NCI-H510A (cell line): ENCODE measurements around the gene WDSUB1.

Source experiments
- DNase-seq: peaks from one replicate; lab custom pipeline; 2025; lab: John Stamatoyannopoulos, UW

Gene WDSUB1

DNA sequence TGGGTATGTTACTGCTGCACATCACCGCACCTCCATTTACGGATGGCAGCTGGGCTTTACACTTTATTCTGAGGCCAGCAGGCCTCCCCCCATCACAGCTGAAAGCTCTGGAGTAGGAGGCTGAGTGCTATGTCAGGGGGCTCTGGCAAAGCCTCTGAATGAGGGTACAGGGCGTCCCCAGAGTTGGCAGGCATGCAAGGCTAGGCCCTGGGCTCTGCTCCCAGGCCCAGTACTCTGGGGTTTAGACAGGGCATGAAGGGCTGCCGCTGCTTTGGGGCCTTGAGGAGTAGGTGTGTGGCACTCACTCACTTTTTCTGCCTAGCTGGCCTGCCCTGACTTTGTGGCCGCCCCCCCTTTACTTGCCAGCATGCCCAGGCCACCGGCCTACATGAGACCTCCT, 90.8 kb downstream of the WDSUB1 start:
- no peak for DNase-seq

DNA sequence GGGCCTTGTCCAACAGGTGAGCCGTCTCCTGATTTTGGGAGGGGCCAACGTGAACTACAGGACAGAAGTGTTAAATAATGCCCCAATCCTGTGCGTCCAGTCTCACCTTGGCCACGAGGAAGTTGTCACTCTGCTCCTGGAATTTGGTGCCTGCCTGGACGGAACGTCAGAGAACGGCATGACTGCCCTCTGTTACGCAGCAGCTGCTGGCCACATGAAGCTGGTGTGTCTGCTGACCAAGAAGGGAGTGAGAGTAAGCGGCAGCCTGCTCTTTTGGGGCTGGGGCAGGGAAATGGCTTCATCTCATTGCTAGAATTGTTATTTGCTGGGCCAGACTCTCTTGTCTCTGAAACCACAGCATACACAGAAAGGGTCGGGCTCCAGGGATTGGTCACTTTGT, 92.3 kb downstream of the WDSUB1 start:
- no peak for DNase-seq

DNA sequence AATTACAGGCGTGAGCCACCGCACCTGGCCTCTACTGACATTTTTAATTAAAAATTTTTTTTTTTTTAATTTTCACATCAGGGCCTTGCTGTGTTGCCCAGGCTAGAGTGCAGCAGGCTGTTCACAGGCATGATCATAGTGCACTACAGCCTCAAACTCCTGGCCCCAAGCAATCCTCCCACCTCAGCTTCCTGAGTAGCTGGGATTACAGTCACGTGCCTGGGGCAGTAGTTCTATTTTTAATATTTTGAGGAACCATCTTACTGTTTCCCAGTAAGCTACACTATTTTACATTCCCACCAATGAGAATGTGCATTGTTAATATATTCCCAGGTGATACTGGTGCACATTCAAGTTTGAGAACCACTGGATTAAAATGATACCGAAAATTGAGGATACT, 92.7 kb downstream of the WDSUB1 start:
- DNase-seq, result no peak

DNA sequence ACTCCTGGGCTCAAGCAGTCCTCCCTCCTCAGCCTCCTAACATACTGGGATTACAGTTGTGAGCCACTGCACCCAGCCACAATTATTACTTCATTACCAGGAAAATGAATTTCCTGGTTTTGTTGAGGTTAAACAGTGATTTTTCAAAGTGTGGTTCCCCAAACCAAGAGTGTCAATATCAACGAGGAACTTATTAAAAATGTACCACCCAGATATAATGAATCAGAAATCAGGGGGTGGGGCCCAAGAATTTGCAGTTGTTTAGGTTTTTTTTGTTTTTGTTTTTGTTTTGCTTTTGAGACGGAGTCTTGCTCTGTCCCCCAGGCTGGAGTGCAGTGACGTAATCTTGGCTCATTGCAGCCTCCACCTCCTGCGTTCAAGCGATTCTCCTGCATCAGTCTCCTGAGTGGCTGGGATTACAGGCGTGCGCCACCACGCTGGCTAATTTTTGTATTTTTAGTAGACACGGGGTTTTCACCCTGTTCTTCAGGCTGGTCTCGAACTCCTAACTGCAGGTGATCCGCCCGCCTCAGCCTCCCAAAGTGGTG, 94.1 kb downstream of the WDSUB1 start:
- DNase-seq, result no peak

DNA sequence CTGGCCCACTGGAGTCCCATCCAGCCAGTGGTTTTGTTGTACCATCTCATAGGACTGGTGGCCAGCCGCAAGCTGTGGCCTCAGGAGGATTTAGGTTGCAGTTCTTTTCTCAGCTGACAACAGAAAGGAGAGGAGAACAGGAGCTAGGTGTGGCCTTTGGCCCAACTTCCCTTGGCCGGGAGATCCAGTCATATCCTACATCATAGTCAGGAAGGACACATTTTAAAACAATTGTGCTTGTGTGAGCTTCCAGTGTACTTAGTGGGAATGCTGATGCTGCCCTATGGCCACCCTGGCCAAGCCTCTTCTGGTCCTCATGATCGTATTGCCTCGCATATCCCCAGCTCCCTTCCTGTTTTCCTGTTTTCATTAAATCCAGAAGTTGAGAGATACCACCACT, 98.1 kb downstream of the WDSUB1 start:
- DNase-seq, result no peak

DNA sequence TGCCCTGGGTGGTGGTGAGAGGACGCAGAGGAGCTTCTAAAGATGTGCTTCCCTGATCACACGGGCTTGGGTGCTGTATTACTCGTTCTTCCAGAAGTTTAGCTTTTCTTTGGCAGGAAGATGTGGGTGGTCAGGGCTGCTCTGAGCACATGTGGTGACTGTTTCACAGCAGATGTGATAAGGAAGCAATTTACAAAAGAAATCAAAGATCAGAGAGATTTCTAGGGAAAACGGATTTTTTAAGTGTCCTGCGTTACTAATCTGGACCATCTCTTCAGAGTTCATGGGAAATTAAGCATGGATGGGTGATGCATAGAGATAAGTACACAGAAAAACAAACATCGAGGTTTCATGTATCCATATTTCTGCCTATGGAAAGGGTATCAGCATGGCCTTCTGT, 99.4 kb downstream of the WDSUB1 start:
- no peak for DNase-seq

DNA sequence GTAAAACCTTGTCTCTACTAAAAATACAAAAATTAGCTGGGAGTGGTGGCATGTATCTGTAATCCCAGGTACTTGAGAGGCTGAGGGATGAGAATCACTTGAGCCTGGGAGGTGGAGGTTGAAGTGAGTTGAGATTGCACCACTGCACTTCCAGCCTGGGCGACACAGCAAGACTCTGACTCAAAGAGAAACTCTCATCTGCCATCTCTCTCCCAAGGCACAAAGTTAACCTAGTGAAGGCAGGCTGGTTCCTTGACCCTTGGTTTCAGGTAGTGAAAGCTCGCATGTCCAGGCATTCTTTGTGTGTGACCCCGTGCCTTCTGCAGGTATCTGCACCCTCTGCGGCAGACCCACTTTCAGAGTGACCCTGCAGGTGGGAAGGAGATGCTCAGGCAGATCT, 100.0 kb downstream of the WDSUB1 start:
- DNase-seq, result no peak
